GM15510 (cell line): ENCODE results near the gene OSBPL10.

Experiments used
- POLR2A ChIP-seq: IDR thresholded peaks from 3 replicates; pipeline ENCODE4 v1.6.1; 2011; ENCODE audit warnings: borderline replicate concordance; ENCODE audit not compliant: insufficient read length; ENCODE audit errors: extremely low read depth

Gene OSBPL10

GRCh38 chr3:31815006-31815405 lies 166.1 kb downstream of the OSBPL10 start:
- no peak for TF ChIP-seq POLR2A

GRCh38 chr3:31813686-31814085 lies 167.4 kb downstream of the OSBPL10 start:
- TF ChIP-seq POLR2A: no peak

- no peak for TF ChIP-seq POLR2A
Measured at GRCh38 chr3:31813197-31813596, 167.9 kb downstream of the OSBPL10 start.

- TF ChIP-seq POLR2A: no peak
Measured at GRCh38 chr3:31810991-31811433, 170.1 kb downstream of the OSBPL10 start.

- no peak for TF ChIP-seq POLR2A
Measured at GRCh38 chr3:31808143-31808720, 172.8 kb downstream of the OSBPL10 start.

- no peak for TF ChIP-seq POLR2A
Measured at GRCh38 chr3:31804251-31805051, 176.6 kb downstream of the OSBPL10 start.

- TF ChIP-seq POLR2A: no peak
Measured at GRCh38 chr3:31802981-31803740, 177.9 kb downstream of the OSBPL10 start.

- TF ChIP-seq POLR2A: no peak
Measured at GRCh38 chr3:31800436-31800835, 180.6 kb downstream of the OSBPL10 start.

- TF ChIP-seq POLR2A: no peak
Measured at GRCh38 chr3:31798840-31799239, 182.2 kb downstream of the OSBPL10 start.

- TF ChIP-seq POLR2A: no peak
Measured at GRCh38 chr3:31793821-31794220, 187.2 kb downstream of the OSBPL10 start.

GRCh38 chr3:31791090-31791430 lies 190.0 kb downstream of the OSBPL10 start:
- TF ChIP-seq POLR2A: no peak

- TF ChIP-seq POLR2A: no peak
Measured at GRCh38 chr3:31790193-31791089, 190.6 kb downstream of the OSBPL10 start.

- TF ChIP-seq POLR2A: no peak
Measured at GRCh38 chr3:31789429-31789828, 191.6 kb downstream of the OSBPL10 start.

GRCh38 chr3:31785734-31786133 lies 195.3 kb downstream of the OSBPL10 start:
- no peak for TF ChIP-seq POLR2A
